ENCODE data around the gene ANKS3.

ANKS3 gene

GRCh38 chr16:4656695-4657686 is 77.1 kb downstream of the ANKS3 start:
- ChIA-PET POLR2A (no interaction called here), CTCF (no interaction called here)
- TF ChIP-seq SUZ12 (IDR thresholded peaks at IDR 0.05) (no peak), LEF1 (IDR thresholded peaks at IDR 0.05; ENCODE audit: borderline replicate concordance) (no peak), BHLHE40 (IDR thresholded peaks at IDR 0.05; ENCODE audit: borderline replicate concordance) (no peak), ZNF384 (IDR thresholded peaks at IDR 0.05) (no peak), SP1 (IDR thresholded peaks at IDR 0.05) (no peak), L3MBTL2 (conservative IDR thresholded peaks at IDR 0.05) (no peak), HDGF (IDR thresholded peaks at IDR 0.05; ENCODE audit: borderline replicate concordance) (no peak), TARDBP (IDR thresholded peaks at IDR 0.05) (no peak), CTBP1 (IDR thresholded peaks at IDR 0.05; ENCODE audit: borderline replicate concordance) (no peak), NFRKB (IDR thresholded peaks at IDR 0.05) (no peak), FOXK2 (IDR thresholded peaks at IDR 0.05) (no peak), PKNOX1 (IDR thresholded peaks at IDR 0.05) (no peak), FOXA1 (IDR thresholded peaks at IDR 0.05) (no peak), FOXM1 (IDR thresholded peaks at IDR 0.05; ENCODE audit: borderline replicate concordance) (no peak), ELF4 (IDR thresholded peaks at IDR 0.05) (no peak), ARNT (IDR thresholded peaks at IDR 0.05) (no peak)
- DNase-seq (ENCODE audit: extremely low spot score), result no peak

GRCh38 chr16:4656221-4656620 is 77.8 kb downstream of the ANKS3 start:
- CTCF ChIA-PET, result interaction anchor here (0.5 kb wide), 1 partner anchor 287 kb away, joined by 3 read pairs; no protein-coding TSS in a partner anchor
- POLR2A ChIA-PET, result no interaction called here
- TF ChIP-seq FOXK2 (IDR thresholded peaks at IDR 0.05), result no peak
- no peak for TF ChIP-seq SUZ12 (IDR thresholded peaks at IDR 0.05)
- TF ChIP-seq FOXA1 (IDR thresholded peaks at IDR 0.05), result no peak
- TF ChIP-seq NFRKB (IDR thresholded peaks at IDR 0.05), result no peak
- TF ChIP-seq ZNF384 (IDR thresholded peaks at IDR 0.05), result no peak
- no peak for TF ChIP-seq FOXM1 (IDR thresholded peaks at IDR 0.05; ENCODE audit: borderline replicate concordance)
- TF ChIP-seq ARNT (IDR thresholded peaks at IDR 0.05), result no peak
- no peak for TF ChIP-seq ELF4 (IDR thresholded peaks at IDR 0.05)
- no peak for TF ChIP-seq CTBP1 (IDR thresholded peaks at IDR 0.05; ENCODE audit: borderline replicate concordance)
- TF ChIP-seq L3MBTL2 (conservative IDR thresholded peaks at IDR 0.05), result no peak
- no peak for TF ChIP-seq SP1 (IDR thresholded peaks at IDR 0.05)
- TF ChIP-seq HDGF (IDR thresholded peaks at IDR 0.05; ENCODE audit: borderline replicate concordance), result no peak
- no peak for DNase-seq (ENCODE audit: extremely low spot score)

- TF ChIP-seq TARDBP (IDR thresholded peaks at IDR 0.05), result no peak
- no peak for TF ChIP-seq HDGF (IDR thresholded peaks at IDR 0.05; ENCODE audit: borderline replicate concordance)
- no peak for TF ChIP-seq CTBP1 (IDR thresholded peaks at IDR 0.05; ENCODE audit: borderline replicate concordance)
- TF ChIP-seq ELF4 (IDR thresholded peaks at IDR 0.05), result no peak
- no peak for TF ChIP-seq SP1 (IDR thresholded peaks at IDR 0.05)
- no peak for TF ChIP-seq ZNF384 (IDR thresholded peaks at IDR 0.05)
- no peak for TF ChIP-seq NFRKB (IDR thresholded peaks at IDR 0.05)
- TF ChIP-seq L3MBTL2 (conservative IDR thresholded peaks at IDR 0.05), result no peak
- TF ChIP-seq PKNOX1 (IDR thresholded peaks at IDR 0.05), result no peak
- TF ChIP-seq FOXK2 (IDR thresholded peaks at IDR 0.05), result no peak
- TF ChIP-seq ARNT (IDR thresholded peaks at IDR 0.05), result no peak
- no peak for TF ChIP-seq FOXA1 (IDR thresholded peaks at IDR 0.05)
- DNase-seq (ENCODE audit: extremely low spot score), result no peak
- ChIA-PET CTCF (interaction anchor here (0.5 kb wide), 1 partner anchor 287 kb away, joined by 3 read pairs; no protein-coding TSS in a partner anchor), POLR2A (no interaction called here)
Measured at GRCh38 chr16:4655801-4656200, 78.3 kb downstream of the ANKS3 start.

GRCh38 chr16:4654964-4655590 is 79.0 kb downstream of the ANKS3 start:
- ChIA-PET POLR2A (no interaction called here), CTCF (no interaction called here)

More at GRCh38 chr16:4654964-4655590, 79.0 kb downstream of the ANKS3 start:
- TF ChIP-seq L3MBTL2 (conservative IDR thresholded peaks at IDR 0.05) (no peak), ZNF384 (IDR thresholded peaks at IDR 0.05) (no peak), PKNOX1 (IDR thresholded peaks at IDR 0.05) (no peak), HDGF (IDR thresholded peaks at IDR 0.05; ENCODE audit: borderline replicate concordance) (no peak), TARDBP (IDR thresholded peaks at IDR 0.05) (no peak), CTBP1 (IDR thresholded peaks at IDR 0.05; ENCODE audit: borderline replicate concordance) (no peak), FOXM1 (IDR thresholded peaks at IDR 0.05; ENCODE audit: borderline replicate concordance) (no peak), FOXK2 (IDR thresholded peaks at IDR 0.05) (no peak)
- DNase-seq (ENCODE audit: extremely low spot score), result no peak

Data from HEK293T (cell line).